ENCODE measurements around the gene SINHCAF.
"Not testable (repeated sequence)": the region's sequence is repeated elsewhere in the genome, so short reads cannot be mapped to it uniquely, and the experiment has no call there.

Gene SINHCAF

DNA sequence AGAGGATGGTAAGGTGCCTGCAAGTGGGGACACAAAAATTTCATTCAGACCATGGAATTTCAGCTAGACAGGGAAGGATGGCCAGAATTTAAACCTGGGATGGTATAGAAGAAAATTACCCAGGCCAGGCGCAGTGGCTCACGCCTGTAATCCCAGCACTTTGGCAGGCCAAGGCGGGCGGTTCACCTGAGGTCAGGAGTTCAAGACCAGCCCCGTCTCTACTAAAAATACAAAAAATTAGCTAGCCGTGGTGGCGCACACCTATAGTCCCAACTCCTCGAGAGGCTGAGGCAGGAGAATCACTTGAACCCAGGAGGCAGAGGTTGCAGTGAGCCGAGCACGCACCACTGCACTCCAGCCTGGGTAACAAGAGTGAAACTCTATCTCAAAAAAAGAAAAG lies 87.6 kb downstream of the SINHCAF start:
- H3K27me3 ChIP-seq (ENCODE audit: low read depth, low read length); H3K27ac ChIP-seq (ENCODE audit: low read length); H3K4me1 ChIP-seq (ENCODE audit: control insufficient read depth in 1 of 2, insufficient read depth in 2 of 2, low read length in 2 of 2); H3K9me3 ChIP-seq (ENCODE audit: control insufficient read depth in 1 of 2, low read length in 2 of 2); H3K36me3 ChIP-seq (ENCODE audit: control insufficient read depth in 1 of 2, insufficient read depth in 2 of 2, low read length in 2 of 2): not testable (repeated sequence)
- H3K4me3 ChIP-seq (ENCODE audit: low read depth in 1 of 2, low read length in 2 of 2), result peak overlapping the region in 1 of 2 donors; percentile 28

DNA sequence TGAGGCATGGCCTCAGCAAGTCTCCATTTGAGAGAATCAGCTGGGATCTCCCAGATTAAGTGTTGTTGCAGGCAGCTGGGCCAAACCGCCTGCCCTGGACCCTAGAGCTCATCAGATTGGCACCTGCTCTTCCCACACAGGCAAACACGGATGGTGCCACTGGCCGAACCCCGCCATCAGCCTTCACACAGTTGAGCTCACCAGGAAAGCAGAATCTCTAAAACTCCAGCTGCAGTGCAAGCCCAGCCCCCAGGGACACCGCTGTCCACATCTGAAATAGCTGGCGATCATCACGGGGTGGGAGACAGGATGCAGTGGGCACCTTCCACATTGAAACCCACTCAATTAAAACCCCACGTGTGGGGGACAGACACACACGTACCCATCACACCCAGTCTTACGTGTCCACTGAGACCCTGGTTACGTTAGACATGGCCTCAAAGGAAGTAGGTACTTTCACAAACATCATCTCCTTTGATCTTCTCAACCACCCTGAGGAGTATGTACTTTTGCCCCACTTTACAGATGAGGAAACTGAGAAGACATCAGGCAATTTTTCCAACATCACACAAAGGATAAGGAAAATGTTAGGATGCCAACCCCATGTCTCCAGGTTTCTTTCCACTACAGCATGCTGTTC lies 88.8 kb downstream of the SINHCAF start:
- no peaks in the 10 kb centered on the region for H3K4me1 ChIP-seq (ENCODE audit: control insufficient read depth in 1 of 2, insufficient read depth in 2 of 2, low read length in 2 of 2)
- no peak overlapping the region for H3K4me3 ChIP-seq (ENCODE audit: low read depth in 1 of 2, low read length in 2 of 2)
- no peak overlapping the region for H3K27ac ChIP-seq (ENCODE audit: low read length)
- no peaks in the 10 kb centered on the region for H3K27me3 ChIP-seq (ENCODE audit: low read depth, low read length)
- no peaks in the 10 kb centered on the region for H3K9me3 ChIP-seq (ENCODE audit: control insufficient read depth in 1 of 2, low read length in 2 of 2)
- H3K36me3 ChIP-seq (ENCODE audit: control insufficient read depth in 1 of 2, insufficient read depth in 2 of 2, low read length in 2 of 2), result no peaks in the 10 kb centered on the region

DNA sequence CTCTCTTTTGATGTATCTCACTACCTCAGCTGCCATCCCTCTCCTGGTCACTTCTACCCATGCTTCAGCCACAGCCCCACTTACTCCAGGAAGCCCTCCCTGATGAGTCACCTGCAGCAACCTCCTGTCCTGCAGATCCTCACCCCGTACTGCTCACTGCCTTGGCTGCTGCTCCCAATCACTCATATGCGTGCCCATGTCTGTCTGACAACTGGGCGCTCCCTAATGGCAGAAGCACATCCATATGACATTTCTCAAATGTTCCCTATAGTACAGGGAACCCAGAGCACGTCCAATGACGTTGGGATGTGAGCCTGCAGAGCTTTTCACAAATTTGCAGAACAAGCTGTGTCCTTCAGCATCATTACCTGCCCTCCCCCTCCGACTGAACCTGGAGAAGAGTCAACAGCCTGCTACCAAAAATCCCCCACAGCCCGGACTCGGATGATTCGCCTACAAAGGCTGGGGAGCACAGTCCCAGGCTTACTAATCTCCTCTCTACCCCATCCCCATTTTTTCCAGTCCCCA lies 90.0 kb downstream of the SINHCAF start:
- Histone ChIP-seq H3K36me3 (ENCODE audit: control insufficient read depth in 1 of 2, insufficient read depth in 2 of 2, low read length in 2 of 2) (no peaks in the 10 kb centered on the region), H3K9me3 (ENCODE audit: control insufficient read depth in 1 of 2, low read length in 2 of 2) (peaks cover 0 to 4% of the 10 kb centered on the region in 2 donors), H3K4me1 (ENCODE audit: control insufficient read depth in 1 of 2, insufficient read depth in 2 of 2, low read length in 2 of 2) (no peaks in the 10 kb centered on the region), H3K27ac (ENCODE audit: low read length) (no peak overlapping the region), H3K27me3 (ENCODE audit: low read depth, low read length) (no peaks in the 10 kb centered on the region), H3K4me3 (ENCODE audit: low read depth in 1 of 2, low read length in 2 of 2) (no peak overlapping the region)

DNA sequence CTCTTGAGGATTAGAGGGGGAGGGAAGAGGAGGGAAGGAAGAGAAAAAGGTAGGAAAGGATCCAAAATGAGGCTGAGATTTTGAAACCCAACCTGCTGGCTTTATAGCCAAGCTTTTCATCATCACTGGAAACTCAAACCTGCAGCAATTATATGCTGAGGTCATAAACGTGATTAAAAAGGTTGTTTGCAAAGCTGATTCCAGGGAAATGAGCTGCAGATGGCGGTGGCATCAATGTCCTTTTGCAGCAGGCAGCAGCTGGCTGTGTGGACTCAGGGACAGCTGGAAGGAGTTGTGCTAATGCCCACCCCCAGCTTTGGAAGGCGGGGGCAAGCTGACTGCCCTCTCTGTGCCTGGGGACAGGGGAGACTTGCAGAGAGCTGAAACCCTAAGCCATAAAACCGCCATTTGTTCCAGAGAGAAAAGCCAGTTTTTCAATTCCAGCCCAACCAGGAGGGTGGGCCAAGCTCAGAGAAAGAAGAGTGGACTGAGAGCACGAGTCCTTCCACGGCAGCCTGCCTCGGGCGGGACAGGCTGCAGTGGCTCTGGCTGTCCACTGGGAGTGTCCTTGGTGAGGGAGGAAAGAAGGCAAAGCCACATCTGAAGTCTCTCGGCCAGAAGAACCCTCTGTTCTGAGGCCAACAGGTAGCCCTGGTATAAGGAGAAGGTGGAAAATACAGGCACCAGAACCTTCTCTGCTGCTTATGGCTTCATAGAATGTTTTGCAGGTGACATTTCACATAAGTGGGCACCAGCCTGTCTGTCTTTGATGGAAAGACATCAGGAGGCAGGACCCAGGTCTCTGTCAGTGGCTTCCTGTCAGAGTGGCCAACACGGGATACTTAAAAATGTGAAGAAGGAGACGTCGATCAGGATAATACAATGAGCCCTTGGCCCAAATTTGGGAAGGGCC lies 90.7 kb downstream of the SINHCAF start:
- Histone ChIP-seq H3K27me3 (ENCODE audit: low read depth, low read length) (no peaks in the 10 kb centered on the region), H3K9me3 (ENCODE audit: control insufficient read depth in 1 of 2, low read length in 2 of 2) (peaks cover 0 to 4% of the 10 kb centered on the region in 2 donors), H3K36me3 (ENCODE audit: control insufficient read depth in 1 of 2, insufficient read depth in 2 of 2, low read length in 2 of 2) (no peaks in the 10 kb centered on the region), H3K27ac (ENCODE audit: low read length) (no peak overlapping the region), H3K4me1 (ENCODE audit: control insufficient read depth in 1 of 2, insufficient read depth in 2 of 2, low read length in 2 of 2) (no peaks in the 10 kb centered on the region), H3K4me3 (ENCODE audit: low read depth in 1 of 2, low read length in 2 of 2) (no peak overlapping the region)

DNA sequence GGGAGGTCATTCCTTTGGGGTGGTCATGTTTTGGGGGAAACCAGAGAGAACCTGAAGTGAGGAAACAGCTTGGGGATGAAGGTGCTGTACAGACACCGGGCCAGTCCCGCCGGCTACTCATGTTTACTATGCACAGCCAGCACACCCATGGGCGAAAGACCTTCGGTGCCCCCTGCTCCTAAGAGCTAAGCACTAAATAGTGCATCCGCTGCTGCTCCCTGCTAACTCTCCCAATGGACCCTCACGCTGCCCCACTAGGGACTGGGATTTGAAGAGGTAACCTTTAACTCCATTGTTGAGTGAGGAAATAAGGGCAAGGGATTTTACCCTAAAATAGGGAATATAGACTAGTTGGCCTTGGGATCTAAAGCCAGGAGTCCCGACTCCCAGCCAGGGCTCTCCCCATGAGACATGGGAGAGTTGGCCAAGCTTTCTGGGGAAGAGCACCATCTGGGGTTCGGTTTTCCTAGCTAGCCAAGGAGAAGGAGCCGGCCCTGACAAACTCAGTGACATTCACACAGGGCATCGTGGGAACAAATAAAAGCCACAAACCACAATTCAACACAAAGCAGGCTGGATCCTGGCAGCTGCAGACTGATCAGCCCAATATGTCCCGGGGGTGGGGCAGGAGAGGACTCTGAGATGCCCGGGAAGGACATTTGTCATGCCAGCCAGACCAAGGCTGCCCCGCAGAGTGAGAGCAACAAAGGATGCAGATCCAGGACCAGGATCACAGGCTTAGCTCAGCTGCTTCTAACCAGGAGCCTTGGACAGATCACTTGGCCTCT lies 91.7 kb downstream of the SINHCAF start:
- Histone ChIP-seq H3K27ac (ENCODE audit: low read length) (no peak overlapping the region), H3K27me3 (ENCODE audit: low read depth, low read length) (no peaks in the 10 kb centered on the region), H3K9me3 (ENCODE audit: control insufficient read depth in 1 of 2, low read length in 2 of 2) (peaks cover 0 to 4% of the 10 kb centered on the region in 2 donors), H3K4me1 (ENCODE audit: control insufficient read depth in 1 of 2, insufficient read depth in 2 of 2, low read length in 2 of 2) (no peaks in the 10 kb centered on the region), H3K36me3 (ENCODE audit: control insufficient read depth in 1 of 2, insufficient read depth in 2 of 2, low read length in 2 of 2) (no peaks in the 10 kb centered on the region), H3K4me3 (ENCODE audit: low read depth in 1 of 2, low read length in 2 of 2) (no peak overlapping the region)

DNA sequence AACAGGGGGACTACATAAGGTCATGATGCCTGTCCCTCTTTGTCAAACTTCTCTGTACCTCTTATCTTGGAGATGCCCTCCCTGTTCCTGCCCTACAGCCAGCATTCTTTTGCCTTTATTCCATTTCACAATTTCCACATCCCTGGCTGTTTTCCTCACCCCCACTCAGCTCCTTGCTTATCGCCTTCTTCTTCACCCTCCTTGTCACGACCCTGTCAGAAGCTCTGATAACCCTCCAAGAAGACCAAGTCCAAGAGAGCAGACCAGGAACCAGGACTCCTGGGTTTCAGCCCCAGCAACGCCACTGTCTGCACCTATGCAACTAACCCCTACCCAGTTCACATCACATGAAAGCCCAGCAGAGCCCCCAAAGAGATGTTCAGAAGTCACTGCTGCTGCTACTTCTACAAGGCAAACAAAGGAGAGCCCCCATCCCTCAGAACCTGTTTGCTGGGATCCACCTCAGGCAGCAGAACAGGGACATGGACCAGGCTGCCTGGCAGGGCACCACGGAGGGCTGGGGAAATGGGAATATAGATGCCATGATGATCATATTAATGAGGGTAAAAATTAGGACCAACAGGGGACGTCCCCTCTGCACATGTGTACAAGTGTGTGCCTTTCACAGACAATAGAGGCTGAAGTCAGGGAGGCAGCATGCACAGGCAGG lies 92.8 kb downstream of the SINHCAF start:
- H3K36me3 ChIP-seq (ENCODE audit: control insufficient read depth in 1 of 2, insufficient read depth in 2 of 2, low read length in 2 of 2), result no peaks in the 10 kb centered on the region
- H3K27ac ChIP-seq (ENCODE audit: low read length), result no peak overlapping the region
- H3K27me3 ChIP-seq (ENCODE audit: low read depth, low read length), result no peaks in the 10 kb centered on the region
- peaks cover 0 to 4% of the 10 kb centered on the region in 2 donors for H3K9me3 ChIP-seq (ENCODE audit: control insufficient read depth in 1 of 2, low read length in 2 of 2)
- H3K4me3 ChIP-seq (ENCODE audit: low read depth in 1 of 2, low read length in 2 of 2), result no peak overlapping the region
- H3K4me1 ChIP-seq (ENCODE audit: control insufficient read depth in 1 of 2, insufficient read depth in 2 of 2, low read length in 2 of 2), result no peaks in the 10 kb centered on the region

DNA sequence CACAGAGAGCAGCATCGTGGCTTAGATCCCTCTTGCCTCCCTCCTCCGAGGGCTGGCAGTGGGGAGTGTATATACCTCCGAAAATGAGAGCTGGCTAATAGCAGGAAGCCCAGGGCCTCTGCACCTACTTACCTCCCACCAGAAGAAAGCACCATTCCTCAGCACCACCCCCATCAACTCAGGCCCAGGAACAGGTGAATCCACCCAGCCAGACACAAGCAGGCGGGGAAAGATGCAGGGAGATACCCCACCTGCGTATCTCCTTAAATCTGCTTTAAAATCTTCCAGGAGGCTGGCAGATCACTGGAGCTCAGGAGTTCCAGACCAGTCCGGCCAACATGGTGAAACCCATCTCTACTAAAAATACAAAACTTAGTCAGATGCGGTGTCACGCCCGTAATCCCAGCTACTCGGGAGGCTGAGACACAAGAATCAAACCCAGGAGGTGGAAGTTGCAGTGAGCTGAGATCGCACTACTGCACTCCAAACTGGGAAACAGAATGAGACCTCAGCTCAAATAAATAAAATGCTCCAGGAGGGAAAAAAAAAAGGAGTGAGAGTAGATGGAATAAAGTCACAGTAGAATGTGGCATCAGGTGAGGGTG lies 93.5 kb downstream of the SINHCAF start:
- no peaks in the 10 kb centered on the region for H3K27me3 ChIP-seq (ENCODE audit: low read depth, low read length)
- H3K4me1 ChIP-seq (ENCODE audit: control insufficient read depth in 1 of 2, insufficient read depth in 2 of 2, low read length in 2 of 2), result no peaks in the 10 kb centered on the region
- no peaks in the 10 kb centered on the region for H3K36me3 ChIP-seq (ENCODE audit: control insufficient read depth in 1 of 2, insufficient read depth in 2 of 2, low read length in 2 of 2)

DNA sequence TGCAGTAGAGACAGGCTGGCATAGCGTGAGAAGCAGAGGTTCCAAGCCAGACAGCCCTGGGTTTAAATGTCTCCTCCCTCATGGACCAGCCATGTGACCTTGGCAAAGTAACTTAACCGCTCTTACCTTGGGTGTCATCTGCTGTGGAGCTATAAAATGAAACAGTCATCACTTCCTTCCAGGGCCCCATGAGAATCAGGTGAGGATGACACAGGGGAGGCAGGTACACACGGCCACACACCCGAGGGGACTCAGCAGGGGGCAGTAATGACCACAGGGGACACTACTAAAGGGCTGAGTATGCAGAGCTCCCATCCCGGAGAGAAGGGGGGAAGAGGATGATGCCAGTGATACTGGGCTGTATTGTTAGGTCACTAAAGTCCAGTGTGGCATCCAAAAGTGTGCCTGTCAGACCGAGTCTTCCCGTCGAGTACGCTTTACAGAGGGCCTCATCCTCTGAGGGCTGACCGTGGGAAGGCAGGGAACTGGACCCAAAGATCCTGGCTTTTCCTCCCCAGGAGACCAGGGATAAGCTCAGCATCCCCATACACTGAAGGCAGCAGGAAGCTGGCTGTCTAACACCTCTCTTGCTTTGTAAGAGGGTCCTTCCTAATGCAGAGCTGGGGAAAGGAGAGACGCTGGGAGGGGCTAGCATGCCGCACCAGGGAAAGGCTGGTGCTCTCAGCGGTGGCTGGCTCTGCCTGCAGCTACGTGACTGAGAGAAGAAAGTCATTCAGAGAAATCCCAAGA lies 94.2 kb downstream of the SINHCAF start:
- Histone ChIP-seq H3K9me3 (ENCODE audit: control insufficient read depth in 1 of 2, low read length in 2 of 2) (peaks cover 0 to 4% of the 10 kb centered on the region in 2 donors), H3K27ac (ENCODE audit: low read length) (no peak overlapping the region), H3K27me3 (ENCODE audit: low read depth, low read length) (no peaks in the 10 kb centered on the region), H3K36me3 (ENCODE audit: control insufficient read depth in 1 of 2, insufficient read depth in 2 of 2, low read length in 2 of 2) (no peaks in the 10 kb centered on the region), H3K4me3 (ENCODE audit: low read depth in 1 of 2, low read length in 2 of 2) (no peak overlapping the region), H3K4me1 (ENCODE audit: control insufficient read depth in 1 of 2, insufficient read depth in 2 of 2, low read length in 2 of 2) (no peaks in the 10 kb centered on the region)

More for the DNA sequence above, 93.5 kb downstream of the SINHCAF start:
- Histone ChIP-seq H3K4me3 (ENCODE audit: low read depth in 1 of 2, low read length in 2 of 2) (no peak overlapping the region), H3K27ac (ENCODE audit: low read length) (no peak overlapping the region), H3K9me3 (ENCODE audit: control insufficient read depth in 1 of 2, low read length in 2 of 2) (peaks cover 0 to 4% of the 10 kb centered on the region in 2 donors)
